Measurements from ENCODE around the gene COL6A1.

DNA sequence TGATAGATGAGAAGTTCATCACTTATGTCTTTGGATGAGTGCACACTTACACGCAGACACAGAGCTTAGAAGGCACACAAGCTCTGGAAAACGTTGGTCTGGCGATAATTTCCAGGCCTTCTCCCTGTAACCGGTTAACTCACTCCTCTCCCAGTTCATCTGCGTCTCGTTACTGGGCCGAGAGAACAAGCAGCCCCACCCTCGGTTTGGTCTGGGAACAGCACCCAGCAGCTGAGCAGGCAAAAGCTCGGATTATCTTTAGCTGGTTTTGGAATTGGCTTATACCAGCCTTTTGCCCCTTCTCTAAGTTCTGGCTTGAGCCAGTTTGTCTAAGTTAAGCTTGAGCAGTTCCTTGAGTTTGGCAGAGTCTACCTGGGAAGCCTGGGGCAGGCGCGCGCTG, 27.3 kb upstream of the COL6A1 start:
- TF ChIP-seq, protein P1, sequence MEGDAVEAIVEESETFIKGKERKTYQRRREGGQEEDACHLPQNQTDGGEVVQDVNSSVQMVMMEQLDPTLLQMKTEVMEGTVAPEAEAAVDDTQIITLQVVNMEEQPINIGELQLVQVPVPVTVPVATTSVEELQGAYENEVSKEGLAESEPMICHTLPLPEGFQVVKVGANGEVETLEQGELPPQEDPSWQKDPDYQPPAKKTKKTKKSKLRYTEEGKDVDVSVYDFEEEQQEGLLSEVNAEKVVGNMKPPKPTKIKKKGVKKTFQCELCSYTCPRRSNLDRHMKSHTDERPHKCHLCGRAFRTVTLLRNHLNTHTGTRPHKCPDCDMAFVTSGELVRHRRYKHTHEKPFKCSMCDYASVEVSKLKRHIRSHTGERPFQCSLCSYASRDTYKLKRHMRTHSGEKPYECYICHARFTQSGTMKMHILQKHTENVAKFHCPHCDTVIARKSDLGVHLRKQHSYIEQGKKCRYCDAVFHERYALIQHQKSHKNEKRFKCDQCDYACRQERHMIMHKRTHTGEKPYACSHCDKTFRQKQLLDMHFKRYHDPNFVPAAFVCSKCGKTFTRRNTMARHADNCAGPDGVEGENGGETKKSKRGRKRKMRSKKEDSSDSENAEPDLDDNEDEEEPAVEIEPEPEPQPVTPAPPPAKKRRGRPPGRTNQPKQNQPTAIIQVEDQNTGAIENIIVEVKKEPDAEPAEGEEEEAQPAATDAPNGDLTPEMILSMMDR (IDR thresholded peaks at IDR 0.05) = peak in 2 of 6 experiments; percentile 9
- TF ChIP-seq POLR2A (IDR thresholded peaks at IDR 0.05) = no peak
